H1 (cell line): Measurements from ENCODE around the gene FAM53A.

Source experiments
- CTCF ChIP-seq, 3 experiments: IDR thresholded peaks; 1 replicate in 2 of 3; 2 replicates in 1 of 3; pipeline versions ENCODE4 v1.5.1 to v1.6.1; 2011; ENCODE audit warnings: low read length in 3 of 3, mild to moderate bottlenecking in 3 of 3, inconsistent platforms in 2 of 3, low read depth in 1 of 3, moderate library complexity in 1 of 3; ENCODE audit not compliant: insufficient read depth in 1 of 3; ENCODE audit errors: control extremely low read depth in 1 of 3
- SP2 ChIP-seq: IDR thresholded peaks from 2 replicates; pipeline ENCODE4 v1.6.1; 2012; ENCODE audit warnings: mild to moderate bottlenecking, low read length, inconsistent platforms
- SRF ChIP-seq: IDR thresholded peaks from 2 replicates; pipeline ENCODE4 v1.6.1; 2011; ENCODE audit warnings: mild to moderate bottlenecking, low read depth, low read length, moderate library complexity

GRCh38 chr4:1661695-1662094 lies 22.4 kb downstream of the FAM53A start:
- TF ChIP-seq SP2, result no peak
- TF ChIP-seq CTCF (IDR thresholded peaks at IDR 0.05; ENCODE audit: control extremely low read depth in 1 of 3, insufficient read depth in 1 of 3, low read depth in 1 of 3, low read length in 3 of 3), result no peak
- no peak for TF ChIP-seq SRF
